NCI-H1694 treated with DMSO at 0.1 percent for 48 hours (cell line): Measurements from ENCODE around the gene METTL9.
"Not testable (repeated sequence)": the region's sequence is repeated elsewhere in the genome, so short reads cannot be mapped to it uniquely, and the experiment has no call there.

ENCODE experiments used
- DNase-seq: peaks from one replicate; lab custom pipeline; 2025; lab: John Stamatoyannopoulos, UW

Gene METTL9

GRCh38 chr16:21574372-21574771 lies 25.0 kb upstream of the METTL9 start:
- no peak for DNase-seq

- not testable (repeated sequence) for DNase-seq
These were observed 23.1 kb upstream of the METTL9 start for GRCh38 chr16:21576323-21576722.

- DNase-seq, result not testable (repeated sequence)
These were observed 21.9 kb upstream of the METTL9 start for GRCh38 chr16:21577487-21577886.

GRCh38 chr16:21578311-21578710 lies 21.1 kb upstream of the METTL9 start:
- DNase-seq, result not testable (repeated sequence)

GRCh38 chr16:21580131-21580530 lies 19.2 kb upstream of the METTL9 start:
- not testable (repeated sequence) for DNase-seq

GRCh38 chr16:21580807-21581206 lies 18.6 kb upstream of the METTL9 start:
- DNase-seq, result no peak

GRCh38 chr16:21584817-21585216 lies 14.6 kb upstream of the METTL9 start:
- DNase-seq, result no peak

- not testable (repeated sequence) for DNase-seq
These were observed 10.8 kb upstream of the METTL9 start for GRCh38 chr16:21588593-21588992.

GRCh38 chr16:21589551-21589950 lies 9.8 kb upstream of the METTL9 start:
- DNase-seq, result no peak

- no peak for DNase-seq
These were observed 9.1 kb upstream of the METTL9 start for GRCh38 chr16:21590287-21590686.

GRCh38 chr16:21590796-21591195 lies 8.6 kb upstream of the METTL9 start:
- DNase-seq, result no peak

GRCh38 chr16:21592191-21592590 lies 7.2 kb upstream of the METTL9 start:
- no peak for DNase-seq

- DNase-seq, result no peak
These were observed 5.7 kb upstream of the METTL9 start for GRCh38 chr16:21593530-21594289.

GRCh38 chr16:21597561-21598030 lies 1.8 kb upstream of the METTL9 start:
- DNase-seq, result no peak

- DNase-seq, result no peak
These were observed 1.2 kb upstream of the METTL9 start for GRCh38 chr16:21598206-21598605.

GRCh38 chr16:21598701-21599121 lies 666 bp upstream of the METTL9 start:
- DNase-seq, result no peak

- DNase-seq, result no peak
These were observed 825 bp downstream of the METTL9 start for GRCh38 chr16:21600031-21600773.

- DNase-seq, result no peak
These were observed 3.4 kb downstream of the METTL9 start for GRCh38 chr16:21602785-21603184.

- DNase-seq, result no peak
These were observed 4.6 kb downstream of the METTL9 start for GRCh38 chr16:21603928-21604327.

- not testable (repeated sequence) for DNase-seq
These were observed 6.5 kb downstream of the METTL9 start for GRCh38 chr16:21605848-21606247.

- DNase-seq, result no peak
These were observed 9.4 kb downstream of the METTL9 start for GRCh38 chr16:21608639-21609328.

- no peak for DNase-seq
These were observed 10.7 kb downstream of the METTL9 start for GRCh38 chr16:21610006-21610544.
